ENCODE measurements around the gene RHOG.

- TF ChIP-seq EZH2 (IDR thresholded peaks at IDR 0.05; ENCODE audit: borderline replicate concordance, low read length) (no peak), CTCF (conservative IDR thresholded peaks at IDR 0.05 in 1 of 2, IDR thresholded peaks at IDR 0.05 in 1 of 2; ENCODE audit: extremely low read depth in 1 of 2, insufficient read depth in 1 of 2, low read depth in 1 of 2, low read length in 2 of 2) (no peak)
Measured at GRCh38 chr11:3888876-3889275, 48.1 kb upstream of the RHOG start.
